HG03558 (cell line): ENCODE measurements around the gene PSG1.
"Not testable (repeated sequence)": the region's sequence is repeated elsewhere in the genome, so short reads cannot be mapped to it uniquely, and the experiment has no call there.

Source experiments
- ATAC-seq: cut with Tn5 transposase; IDR thresholded peaks from one replicate; pipeline ENCODE4 v1.9.1; 2021; ENCODE audit warnings: moderate number of reproducible peaks; ENCODE audit not compliant: unreplicated experiment; ENCODE audit errors: extremely low read depth

The PSG1 gene

DNA sequence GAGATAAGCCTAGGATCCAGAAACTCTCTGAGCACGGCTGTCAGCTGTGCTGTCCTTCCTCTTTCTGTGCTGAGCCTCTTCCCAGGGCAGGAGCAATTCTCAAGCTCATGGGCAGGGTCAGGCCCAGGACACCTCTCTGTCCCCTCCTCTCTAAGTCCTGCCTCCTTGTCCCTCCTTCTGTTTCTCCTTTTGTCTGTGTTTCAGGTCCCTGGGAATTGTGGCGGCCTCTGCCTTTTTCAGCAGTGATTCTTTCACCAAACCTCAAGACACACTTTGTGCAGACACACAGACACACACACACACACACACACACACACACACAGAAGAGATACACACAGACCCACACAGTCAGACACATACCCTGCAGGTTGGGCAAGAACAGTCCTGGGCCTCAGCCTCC lies at the start of gene PSG1:
Gene PSG1, minus strand, starts transcription at position 101 of the 400 bp plus-strand sequence. CDS start 132 bp downstream, outside the sequence.
- no peak for ATAC-seq

GRCh38 chr19:42928896-42929295 lies 49.4 kb upstream of the PSG1 start:
- ATAC-seq: no peak

DNA sequence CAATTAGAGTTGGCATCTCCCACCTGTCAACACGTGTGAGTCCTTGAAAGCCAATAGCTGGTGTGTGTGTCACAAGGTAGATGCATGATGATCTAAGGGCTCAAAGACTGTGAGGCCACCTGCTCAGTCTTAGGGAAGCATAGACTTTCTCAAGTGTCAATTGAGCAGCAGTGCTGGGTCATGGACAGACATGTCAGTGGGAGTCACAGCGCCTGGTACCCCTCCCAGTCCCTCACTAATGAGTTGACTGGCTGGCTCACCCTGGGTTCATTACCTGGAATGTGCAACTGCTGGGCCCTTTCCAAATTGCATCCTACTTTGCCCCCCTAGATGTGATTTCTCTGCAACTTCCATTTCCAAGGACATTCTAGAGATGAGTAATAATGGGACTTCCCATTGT lies 47.3 kb upstream of the PSG1 start:
- no peak for ATAC-seq

GRCh38 chr19:42923106-42923505 lies 43.6 kb upstream of the PSG1 start:
- not testable (repeated sequence) for ATAC-seq

DNA sequence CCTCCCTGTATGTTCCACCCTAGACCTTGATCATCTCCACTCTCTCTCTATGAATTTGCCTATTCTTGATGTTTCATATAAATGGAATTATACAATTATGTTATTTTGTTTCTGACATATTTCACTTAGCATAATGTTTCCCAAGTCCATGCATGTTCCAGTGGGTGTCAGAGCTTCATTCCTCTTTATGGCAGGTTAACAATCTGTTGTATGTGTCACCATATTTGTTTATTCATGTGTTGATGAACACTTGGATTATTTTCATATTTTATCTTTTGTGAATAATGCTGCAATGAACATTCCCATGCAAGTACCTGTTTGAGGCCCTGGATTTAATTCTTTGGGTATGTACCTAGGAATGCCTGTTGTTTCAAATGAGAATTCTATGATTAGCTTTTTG lies 41.5 kb upstream of the PSG1 start:
- ATAC-seq: not testable (repeated sequence)

DNA sequence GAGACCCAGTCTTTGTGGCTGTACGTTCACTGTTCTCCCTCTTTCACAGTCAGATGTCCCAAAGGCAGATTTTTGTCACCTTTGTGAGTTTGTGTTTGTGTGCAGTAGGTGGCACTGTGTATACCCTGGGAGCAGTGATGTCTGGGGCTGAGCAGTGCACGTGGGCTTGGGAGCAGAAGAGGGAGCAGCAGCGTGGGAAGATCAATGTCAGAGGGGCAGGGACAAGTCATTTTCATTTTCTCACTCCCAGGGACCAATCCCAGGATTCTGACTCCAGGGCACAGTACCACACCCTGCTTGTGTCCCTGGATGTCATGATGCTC lies 40.2 kb upstream of the PSG1 start:
- no peak for ATAC-seq

GRCh38 chr19:42919070-42919756 lies 39.7 kb upstream of the PSG1 start:
- not testable (repeated sequence) for ATAC-seq

- ATAC-seq: not testable (repeated sequence)
These were observed 39.0 kb upstream of the PSG1 start for GRCh38 chr19:42918377-42919069.

DNA sequence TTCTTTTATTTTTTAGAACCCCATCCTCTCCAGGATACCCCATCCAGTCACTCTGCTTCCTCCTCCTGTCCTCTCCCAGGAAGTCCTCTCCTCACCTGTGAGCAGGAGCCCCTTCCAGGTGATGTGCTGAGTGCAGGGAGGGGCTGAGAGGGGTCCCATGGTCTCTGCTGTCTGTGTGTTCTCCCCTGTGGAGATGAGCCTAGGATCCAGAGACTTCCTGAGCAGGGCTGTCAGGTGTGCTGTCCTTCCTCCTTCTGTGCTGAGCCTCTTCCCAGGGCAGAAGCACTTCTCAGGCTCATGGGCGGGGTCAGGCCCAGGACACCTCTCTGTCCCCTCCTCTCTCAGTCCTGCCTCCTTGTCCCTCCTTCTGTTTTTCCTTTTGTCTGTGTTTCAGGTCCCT lies 38.1 kb upstream of the PSG1 start, which contains the start of gene PSG6:
Gene PSG6, minus strand, starts transcription at position 261 of the 400 bp plus-strand sequence. Its CDS starts 102 bp downstream, at position 159.
- ATAC-seq: not testable (repeated sequence)

GRCh38 chr19:42916931-42917330 lies 37.4 kb upstream of the PSG1 start:
- not testable (repeated sequence) for ATAC-seq

DNA sequence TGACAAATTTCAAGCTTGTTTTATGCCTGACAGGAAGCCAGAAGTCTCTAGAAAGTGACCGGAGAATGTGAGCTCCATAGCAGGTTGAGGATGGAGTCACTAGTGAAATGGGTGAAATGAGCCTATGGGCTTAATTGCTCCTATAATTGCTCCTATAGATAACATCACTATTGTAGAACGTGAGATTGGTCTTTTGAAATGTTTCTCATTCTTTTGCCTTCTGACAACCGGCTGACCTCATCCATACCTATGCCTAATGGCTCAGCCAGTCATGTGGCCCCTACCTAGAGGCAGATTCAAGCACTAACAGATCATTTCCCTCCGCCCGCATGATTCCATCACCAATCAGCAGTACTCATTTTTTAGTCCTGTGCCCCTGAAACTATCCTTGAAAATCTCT lies 34.0 kb upstream of the PSG1 start:
- ATAC-seq: not testable (repeated sequence)

DNA sequence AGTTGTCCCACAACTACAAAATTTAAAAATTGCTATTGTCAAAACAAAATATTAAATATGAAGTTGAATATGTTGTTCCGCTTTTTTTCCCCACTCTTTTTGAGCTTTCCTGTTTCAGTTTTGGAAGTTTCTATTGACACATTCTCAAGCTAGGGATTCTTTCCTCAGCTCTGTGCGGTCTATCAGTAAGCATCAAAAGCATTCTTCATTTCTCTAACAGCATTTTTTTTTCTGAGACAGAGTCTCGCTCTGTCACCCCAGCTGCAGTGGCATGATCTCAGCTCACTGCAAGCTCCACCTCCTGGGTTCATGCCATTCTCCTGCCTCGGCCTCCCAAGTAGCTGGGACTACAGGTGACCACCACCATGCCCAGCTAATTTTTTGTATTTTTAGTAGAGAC lies 33.4 kb upstream of the PSG1 start:
- ATAC-seq: not testable (repeated sequence)

DNA sequence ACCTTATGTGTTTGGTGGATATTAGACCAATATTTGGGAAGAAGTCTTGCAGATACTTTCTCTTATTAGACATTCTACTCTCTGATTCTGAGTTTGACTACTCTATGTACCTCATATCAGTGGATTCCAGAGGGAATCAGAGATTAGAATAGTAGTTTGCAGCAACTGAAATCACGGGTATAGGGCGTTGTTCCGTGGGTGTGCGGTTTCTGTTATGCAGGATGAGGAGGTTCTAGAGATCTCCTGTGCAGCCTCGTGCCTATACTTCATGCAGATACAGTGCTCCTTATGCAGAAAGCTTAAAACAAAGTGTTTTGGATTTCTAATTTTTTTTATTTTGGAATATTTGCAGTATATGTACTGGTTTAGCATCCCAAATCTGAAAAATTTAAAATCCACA lies 32.2 kb upstream of the PSG1 start:
- not testable (repeated sequence) for ATAC-seq

DNA sequence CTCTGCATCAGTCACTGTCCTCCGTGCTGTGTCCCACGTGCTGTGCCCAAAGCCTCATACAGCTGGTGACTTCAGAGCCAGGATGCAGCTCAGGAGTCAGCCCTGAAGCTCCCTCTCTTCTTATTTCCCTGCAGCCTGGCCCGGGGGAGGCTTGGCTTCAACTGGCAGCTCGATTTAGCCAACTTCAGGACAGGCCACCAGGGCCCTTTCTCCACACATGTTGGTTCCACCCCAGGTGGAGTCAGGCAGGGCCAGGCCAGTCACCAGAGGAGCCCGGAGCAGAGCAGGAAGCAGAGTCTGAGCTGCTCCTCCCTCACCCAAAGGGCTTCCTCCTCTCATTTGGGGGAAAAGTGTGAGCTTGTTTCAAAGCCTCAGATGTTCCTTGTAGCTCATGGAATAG lies 26.6 kb upstream of the PSG1 start:
- not testable (repeated sequence) for ATAC-seq

DNA sequence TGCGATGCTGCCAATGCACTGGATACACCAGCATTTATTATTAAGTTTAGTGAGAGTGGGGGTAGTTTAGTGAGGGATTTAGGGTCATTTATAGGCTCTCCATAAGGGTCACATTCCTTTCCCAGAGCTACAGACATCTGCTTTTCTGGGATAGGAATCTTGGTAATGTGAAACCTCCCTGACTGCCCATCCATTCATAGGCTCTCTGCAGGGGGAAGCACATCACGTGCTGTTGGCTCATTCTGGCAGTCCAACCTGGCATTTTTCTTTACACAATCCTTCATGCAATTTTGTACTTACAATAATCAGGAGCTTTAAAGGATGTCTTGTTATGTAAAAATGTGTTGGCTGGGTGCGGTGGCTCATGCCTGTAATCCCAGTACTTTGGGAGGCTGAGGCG lies 21.0 kb upstream of the PSG1 start:
- ATAC-seq: not testable (repeated sequence)

GRCh38 chr19:42899674-42900073 lies 20.2 kb upstream of the PSG1 start:
- not testable (repeated sequence) for ATAC-seq

GRCh38 chr19:42899110-42899509 lies 19.6 kb upstream of the PSG1 start:
- ATAC-seq: not testable (repeated sequence)

GRCh38 chr19:42898656-42899055 lies 19.1 kb upstream of the PSG1 start:
- ATAC-seq: not testable (repeated sequence)

DNA sequence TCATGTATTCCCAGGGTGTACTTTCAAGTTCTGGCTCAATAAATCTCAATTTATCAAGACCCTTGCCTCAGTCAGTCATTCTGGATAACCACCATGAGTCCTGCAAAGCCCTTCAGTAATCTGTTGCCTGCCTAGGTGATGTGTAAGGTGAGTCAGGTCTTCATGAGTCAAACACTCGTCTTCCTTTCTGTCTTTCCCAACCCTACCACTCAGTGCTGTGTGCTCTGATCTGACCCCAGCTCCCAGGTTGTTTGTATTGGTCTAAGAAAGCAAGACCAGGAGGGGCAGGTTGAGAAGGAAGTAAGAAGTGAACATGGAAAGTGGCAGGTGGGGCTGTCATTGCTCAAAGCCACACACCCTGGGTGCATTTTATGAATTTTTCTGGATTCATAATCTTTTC lies 18.2 kb upstream of the PSG1 start:
- not testable (repeated sequence) for ATAC-seq

DNA sequence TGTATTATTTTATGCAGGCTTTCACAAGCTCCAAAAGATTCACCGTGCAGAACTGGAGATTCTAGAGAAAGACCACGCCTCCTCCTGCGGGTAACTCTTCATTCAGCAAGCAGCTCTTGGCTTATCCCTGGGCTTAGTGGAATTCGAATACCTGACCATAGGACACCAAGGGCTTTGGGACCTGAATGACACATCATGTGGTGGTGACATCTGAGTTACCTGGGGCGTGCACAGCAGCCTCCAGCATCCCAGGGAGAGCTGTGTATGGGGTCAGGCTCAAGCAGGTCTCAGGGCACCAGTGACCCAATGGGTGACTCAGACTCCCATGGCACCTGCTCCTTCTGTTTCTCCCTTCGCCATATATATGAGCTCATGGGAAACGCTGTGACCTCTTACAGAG lies 10.9 kb upstream of the PSG1 start:
- not testable (repeated sequence) for ATAC-seq

- ATAC-seq: not testable (repeated sequence)
These were observed 8.4 kb upstream of the PSG1 start for GRCh38 chr19:42887876-42888445.
